HG03354 (cell line): Measurements from ENCODE around the gene GSTA2.
A peak's percentile ranks its signal among the peaks of the same experiment; 100 is the strongest.
"Not testable (repeated sequence)": the region's sequence is repeated elsewhere in the genome, so short reads cannot be mapped to it uniquely, and the experiment has no call there.

Experiments used
- ATAC-seq: cut with Tn5 transposase; IDR thresholded peaks from one replicate; pipeline ENCODE4 v1.9.1; 2021; ENCODE audit warnings: mild to moderate bottlenecking; ENCODE audit not compliant: unreplicated experiment, poor library complexity, severe bottlenecking

GSTA2 gene

DNA sequence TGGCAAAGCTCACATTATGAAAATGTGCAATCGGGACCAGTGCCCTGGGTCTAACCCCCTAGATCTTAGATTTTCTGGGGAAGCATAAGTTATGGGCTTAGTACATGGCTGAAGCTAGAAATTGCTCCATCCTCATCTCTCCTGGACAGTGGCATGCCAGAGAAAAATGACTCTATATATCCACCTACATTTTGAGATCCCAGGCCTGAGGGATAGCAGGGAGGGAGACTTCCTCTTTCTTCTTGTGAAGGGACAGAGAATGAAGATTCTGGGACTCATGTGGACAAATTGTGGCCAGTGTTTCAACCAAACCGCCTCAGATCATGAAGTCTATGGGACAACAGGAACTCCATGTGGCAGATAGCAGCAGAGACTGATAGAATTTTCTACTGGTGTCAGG, 35.4 kb downstream of the GSTA2 start:
- no peak for ATAC-seq

- no peak for ATAC-seq
These were observed 36.3 kb downstream of the GSTA2 start for GRCh38 chr6:52726741-52727535.

- no peak for ATAC-seq
These were observed 37.1 kb downstream of the GSTA2 start for GRCh38 chr6:52726193-52726542.

- ATAC-seq: no peak
These were observed 37.6 kb downstream of the GSTA2 start for GRCh38 chr6:52725535-52726192.

DNA sequence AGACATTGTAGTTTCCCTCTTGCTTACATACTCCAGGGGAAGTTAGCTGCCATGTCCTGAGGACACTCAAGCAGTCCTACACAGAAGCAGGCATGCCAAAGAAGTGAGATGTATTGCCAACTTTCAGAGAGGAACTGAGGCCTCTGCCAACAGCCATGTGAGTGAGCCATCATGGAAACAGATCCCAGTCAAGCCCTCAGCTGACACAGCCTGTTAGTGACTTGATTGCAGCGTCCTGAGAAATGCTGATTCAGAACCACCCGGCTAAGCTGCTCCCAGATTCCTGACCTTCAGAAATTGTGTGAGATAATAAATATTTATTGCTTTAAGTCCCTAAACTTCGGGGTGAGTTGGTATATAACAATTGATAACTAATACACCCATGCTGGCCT, 38.1 kb downstream of the GSTA2 start:
- ATAC-seq: no peak

DNA sequence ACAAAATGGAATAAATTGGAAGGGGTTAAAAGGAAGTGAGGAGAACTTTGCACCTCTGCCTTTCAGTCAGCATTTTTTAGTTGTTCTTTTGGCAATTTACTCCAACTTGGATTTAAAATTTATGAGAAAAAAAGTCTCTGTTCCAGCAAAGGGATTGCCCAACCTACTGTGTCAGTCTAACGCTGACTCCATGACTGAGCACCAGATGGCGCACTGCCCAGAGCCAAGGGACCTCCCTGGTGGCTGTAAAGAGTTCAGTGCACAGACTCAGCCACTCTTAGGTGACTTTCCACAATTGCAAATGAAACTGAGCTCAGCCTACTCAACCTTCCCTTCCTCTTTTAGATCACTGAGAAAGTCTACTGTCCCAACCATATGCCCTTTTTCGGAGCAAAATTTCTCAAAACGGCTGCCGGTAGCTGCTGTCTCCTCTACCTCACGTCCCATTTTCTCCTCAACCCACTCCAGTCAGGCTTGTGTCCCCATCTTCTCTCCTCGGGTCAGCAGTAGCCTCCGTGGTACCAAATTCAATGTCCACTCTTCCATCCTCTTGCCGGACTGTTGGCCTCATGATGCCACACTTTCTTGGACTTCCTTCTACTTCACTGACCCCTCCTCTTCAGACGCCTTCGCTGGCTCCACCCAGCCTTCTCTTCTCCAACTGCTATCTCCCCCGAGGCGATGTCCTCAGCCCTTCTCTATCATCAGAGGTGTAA, 38.7 kb downstream of the GSTA2 start:
- peak; percentile 99 for ATAC-seq

DNA sequence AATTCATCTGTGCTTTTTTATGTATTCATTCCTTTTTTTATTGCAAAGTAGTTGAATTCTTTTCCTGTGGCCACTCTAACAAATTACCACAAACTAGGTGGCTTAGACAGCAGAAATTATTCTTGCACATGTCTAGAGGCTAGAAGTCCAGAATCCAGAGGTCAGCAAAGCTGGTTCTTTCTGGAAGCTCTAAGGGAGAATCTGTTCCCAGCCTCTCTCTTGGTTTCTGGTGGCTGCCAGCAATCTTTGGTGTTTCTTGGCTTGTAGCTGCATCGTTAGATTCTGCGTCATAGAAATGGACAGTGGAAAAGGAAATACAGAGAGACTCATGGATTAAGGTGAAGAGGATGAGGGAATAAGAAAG, 39.3 kb downstream of the GSTA2 start:
- ATAC-seq: peak; percentile 9

- no peak for ATAC-seq
These were observed 43.0 kb downstream of the GSTA2 start for GRCh38 chr6:52720321-52720720.

DNA sequence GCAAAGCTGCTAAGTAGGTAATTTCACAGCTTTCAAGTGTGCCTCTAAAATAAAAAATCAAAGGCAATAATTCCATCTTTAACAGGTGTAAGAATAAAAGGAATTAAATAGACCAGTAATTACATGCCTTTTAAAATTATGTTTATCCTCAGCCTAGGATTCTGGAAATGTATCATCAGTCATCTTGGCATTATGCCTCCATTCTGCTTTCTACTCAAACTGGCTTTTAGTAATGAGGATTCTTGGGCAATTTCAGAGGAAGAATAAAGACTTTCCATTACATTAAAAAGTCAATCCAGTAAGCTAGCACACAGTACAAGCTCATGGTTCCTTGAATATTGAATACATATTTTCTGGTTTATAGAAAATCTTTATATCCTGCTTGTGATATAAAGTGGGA, 44.7 kb downstream of the GSTA2 start:
- no peak for ATAC-seq

DNA sequence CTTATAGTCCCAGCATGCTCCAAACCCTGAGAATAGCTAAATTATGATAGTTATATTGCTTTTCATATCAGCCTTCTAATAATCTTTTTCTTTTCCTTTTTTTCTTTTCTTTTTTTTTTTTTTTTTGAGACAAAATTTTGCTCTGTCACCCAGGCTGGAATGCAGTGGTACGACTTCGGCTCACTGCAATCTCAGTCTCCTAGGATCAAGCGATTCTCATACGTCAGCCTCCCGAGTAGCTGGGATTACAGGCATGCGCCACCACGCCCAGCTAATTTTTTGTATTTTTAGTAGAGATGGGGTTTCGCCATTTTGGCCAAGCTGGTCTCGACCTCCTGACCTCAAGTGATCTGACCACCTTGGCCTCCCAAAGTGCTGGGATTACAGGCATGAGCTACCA, 48.5 kb downstream of the GSTA2 start:
- ATAC-seq: not testable (repeated sequence)

DNA sequence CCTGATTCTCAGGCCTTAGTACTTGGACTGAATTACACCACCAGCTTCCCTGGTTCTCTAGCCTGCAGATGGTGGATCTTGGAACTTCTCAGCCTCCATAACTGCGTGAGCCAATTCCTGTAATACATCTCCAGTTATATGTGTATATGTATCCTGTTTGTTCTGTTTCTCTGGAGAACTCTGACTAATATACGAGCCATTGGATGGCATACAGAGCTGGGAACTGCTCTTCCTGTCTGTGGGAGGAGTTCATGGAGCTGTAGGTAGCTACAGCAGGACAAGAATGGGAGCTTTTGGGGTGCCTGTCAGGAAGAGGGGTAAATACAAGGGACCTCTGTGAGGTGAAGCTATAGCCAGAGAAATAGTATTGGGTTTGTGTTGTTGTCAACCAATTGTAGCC, 51.1 kb downstream of the GSTA2 start:
- no peak for ATAC-seq

GRCh38 chr6:52707963-52708680, 55.2 kb downstream of the GSTA2 start:
- no peak for ATAC-seq

GRCh38 chr6:52706001-52706400, 57.3 kb downstream of the GSTA2 start:
- no peak for ATAC-seq

GRCh38 chr6:52704781-52705502, 58.3 kb downstream of the GSTA2 start:
- not testable (repeated sequence) for ATAC-seq

GRCh38 chr6:52704060-52704459, 59.2 kb downstream of the GSTA2 start:
- ATAC-seq: no peak
